Measurements from ENCODE around the gene LCMT2.

Gene LCMT2

GRCh38 chr15:43314171-43314570 lies 16.2 kb downstream of the LCMT2 start:
- TF ChIP-seq CTCF (conservative IDR thresholded peaks at IDR 0.05; ENCODE audit: low read depth, low read length), result no peak
- DNase-seq (ENCODE audit: low read depth), result no peak

GRCh38 chr15:43312378-43312777 lies 18.0 kb downstream of the LCMT2 start:
- no peak for TF ChIP-seq CTCF (conservative IDR thresholded peaks at IDR 0.05; ENCODE audit: low read depth, low read length)
- DNase-seq (ENCODE audit: low read depth), result no peak
- no peak overlapping the region for H3K4me3 ChIP-seq (ENCODE audit: low read depth, low read length)

More at GRCh38 chr15:43314171-43314570, 16.2 kb downstream of the LCMT2 start:
- H3K4me3 ChIP-seq (ENCODE audit: low read depth, low read length), result no peak overlapping the region

- H3K4me3 ChIP-seq (ENCODE audit: low read depth, low read length), result no peak within 1 kb of the TSS
- TF ChIP-seq CTCF (conservative IDR thresholded peaks at IDR 0.05; ENCODE audit: low read depth, low read length), result no peak
- DNase-seq (ENCODE audit: low read depth), result no peak
These were observed 28.1 kb downstream of the LCMT2 start, which contains the start of gene TGM7 for GRCh38 chr15:43302205-43302817. TGM7 (minus strand) TSS chr15:43302255.

GRCh38 chr15:43299884-43300283 lies 30.5 kb downstream of the LCMT2 start:
- H3K4me3 ChIP-seq (ENCODE audit: low read depth, low read length), result no peak overlapping the region
- TF ChIP-seq CTCF (conservative IDR thresholded peaks at IDR 0.05; ENCODE audit: low read depth, low read length), result no peak
- DNase-seq (ENCODE audit: low read depth), result no peak

- DNase-seq (ENCODE audit: low read depth), result no peak
- H3K4me3 ChIP-seq (ENCODE audit: low read depth, low read length), result no peak overlapping the region
- no peak for TF ChIP-seq CTCF (conservative IDR thresholded peaks at IDR 0.05; ENCODE audit: low read depth, low read length)
These were observed 31.0 kb downstream of the LCMT2 start for GRCh38 chr15:43299411-43299810.

GRCh38 chr15:43294091-43294706 lies 36.2 kb downstream of the LCMT2 start:
- no peak for TF ChIP-seq CTCF (conservative IDR thresholded peaks at IDR 0.05; ENCODE audit: low read depth, low read length)
- no peak overlapping the region for H3K4me3 ChIP-seq (ENCODE audit: low read depth, low read length)
- no peak for DNase-seq (ENCODE audit: low read depth)

- H3K4me3 ChIP-seq (ENCODE audit: low read depth, low read length), result no peak overlapping the region
- no peak for TF ChIP-seq CTCF (conservative IDR thresholded peaks at IDR 0.05; ENCODE audit: low read depth, low read length)
- DNase-seq (ENCODE audit: low read depth), result no peak
These were observed 36.9 kb downstream of the LCMT2 start for GRCh38 chr15:43293432-43293831.
